Left lung (tissue), 10 donors: ENCODE data around the gene CMC4. TPM values are rescaled to one million over a fixed set of nuclear protein-coding genes. Genes with fewer than 3 reads are reported as not detected.

Experiments used
- ATAC-seq: fragments of 200-7000 bp; cut with Tn5 transposase; one replicate; pipeline ENCODE4 v1.9.1; 2020; ENCODE audit warnings: moderate library complexity
- DNase-seq, 4 donors: peaks; one replicate each; pipeline ENCODE4 v3.0.0-alpha.2; 2013 to 2020
- H3K27ac ChIP-seq, 2 donors: fragments of 200-600 bp; sonication (generic) in 1 of 2; one replicate each; pipeline versions ENCODE4 v1.5.0 to v1.8.0; 2020 to 2021
- H3K27me3 ChIP-seq, 2 donors: fragments of 200-600 bp; sonication (generic) in 1 of 2; one replicate each; pipeline versions ENCODE4 v1.5.0 to v1.8.0; 2020 to 2021
- H3K36me3 ChIP-seq, 2 donors: fragments of 200-600 bp; sonication (generic) in 1 of 2; one replicate each; pipeline versions ENCODE4 v1.5.0 to v1.8.0; 2020 to 2021
- H3K4me1 ChIP-seq, 2 donors: fragments of 200-600 bp; one replicate each; pipeline ENCODE4 v1.8.0; 2021
- H3K4me3 ChIP-seq, 2 donors: fragments of 200-600 bp; sonication (generic) in 1 of 2; one replicate each; pipeline versions ENCODE4 v1.5.0 to v1.8.0; 2020 to 2021; ENCODE audit warnings: mild to moderate bottlenecking in 1 of 2
- H3K9me3 ChIP-seq, 2 donors: fragments of 200-600 bp; sonication (generic) in 1 of 2; one replicate each; pipeline versions ENCODE4 v1.5.0 to v1.8.0; 2020 to 2021
- CTCF ChIP-seq, 2 donors: fragments of 200-600 bp; sonication (generic) in 1 of 2; IDR thresholded peaks; one replicate each; pipeline versions ENCODE4 v1.5.0 to v1.8.0; 2021; ENCODE audit warnings: antibody characterized with exemption in 2 of 2
- intact Hi-C, 2 donors: fragments of 100-400 bp; cut with DNase I; formaldehyde crosslinking; loops; one replicate each; pipeline versions ENCODE4 v1.11.2 to v1.14.2; 2022
- polyA plus RNA-seq, 6 donors: library from polyadenylated mRNA; unstranded; fragments of 120-200 nt; gene quantifications; one replicate each; pipeline ENCODE4 v1.2.1, GENCODE V29; 2013; ENCODE audit not compliant: insufficient read length in 6 of 6
- total RNA-seq, 2 donors: library from RNA; stranded (reverse); fragmentation: NEBNext Ultra II Directional; extraction: Animal tissue kit (Norgen Biotek cat#: 25700); gene quantifications; one replicate each; pipeline ENCODE4 v1.2.1, GENCODE V29; 2021
- donor health status: DM: no; HTN: yes; CAD: no.
- donor health status: DM: no; HTN: no; CAD: no.

CMC4 gene
- total and polyA plus RNA-seq, 8 donors = 3.3 to 10.4 (median 6.7) TPM

- peaks cover 0 to 11% of the 10 kb centered on the region in 2 donors for H3K4me1 ChIP-seq
- ATAC-seq (no peak), DNase-seq (no peak)
- no peak for TF ChIP-seq CTCF (IDR thresholded peaks at IDR 0.05)
- H3K27me3 ChIP-seq = no peaks in the 10 kb centered on the region
- H3K9me3 ChIP-seq = no peaks in the 10 kb centered on the region
- H3K4me3 ChIP-seq = no peak overlapping the region
- intact Hi-C loops = no loop called here
- H3K36me3 ChIP-seq = no peaks in the 10 kb centered on the region
- H3K27ac ChIP-seq = no peak overlapping the region
These were observed 5.8 kb downstream of the CMC4 start for GRCh38 chrX:155065035-155065734.

GRCh38 chrX:155061760-155062159 lies 9.2 kb downstream of the CMC4 start:
- DNase-seq (no peak), ATAC-seq (no peak)
- intact Hi-C loops = no loop called here
- Histone ChIP-seq H3K36me3 (no peaks in the 10 kb centered on the region), H3K27me3 (no peaks in the 10 kb centered on the region), H3K9me3 (no peaks in the 10 kb centered on the region), H3K27ac (no peak overlapping the region), H3K4me1 (peaks cover 0 to 9% of the 10 kb centered on the region in 2 donors), H3K4me3 (no peak overlapping the region)
- TF ChIP-seq CTCF (IDR thresholded peaks at IDR 0.05) = no peak

- TF ChIP-seq CTCF (IDR thresholded peaks at IDR 0.05) = peak; percentile 52 to 76
- no peaks in the 10 kb centered on the region for H3K27me3 ChIP-seq
- peaks cover 0 to 9% of the 10 kb centered on the region in 2 donors for H3K4me1 ChIP-seq
- ATAC-seq (peak; percentile 98), DNase-seq (peak; percentile 44 to 82 (median 68))
- intact Hi-C loops = loop anchor here in 1 of 2 donors (5.0 kb wide), 1 partner anchor 75 kb away; no protein-coding TSS in a partner anchor
- H3K4me3 ChIP-seq = no peak overlapping the region
- no peak overlapping the region for H3K27ac ChIP-seq
- H3K9me3 ChIP-seq = no peaks in the 10 kb centered on the region
- peaks cover 0 to 2% of the 10 kb centered on the region in 2 donors for H3K36me3 ChIP-seq
These were observed 13.8 kb downstream of the CMC4 start for GRCh38 chrX:155056877-155057792.

- intact Hi-C loops = loop anchor here in 1 of 2 donors (5.0 kb wide), 1 partner anchor 74 kb away; no protein-coding TSS in a partner anchor
These were observed 14.5 kb downstream of the CMC4 start for GRCh38 chrX:155056471-155056870.

More at GRCh38 chrX:155056471-155056870, 14.5 kb downstream of the CMC4 start:
- no peak overlapping the region for H3K27ac ChIP-seq
- H3K36me3 ChIP-seq = peaks cover 0 to 8% of the 10 kb centered on the region in 2 donors
- H3K4me1 ChIP-seq = peaks cover 0 to 9% of the 10 kb centered on the region in 2 donors
- no peaks in the 10 kb centered on the region for H3K9me3 ChIP-seq
- DNase-seq = no peak
- H3K27me3 ChIP-seq = no peaks in the 10 kb centered on the region
- no peak for ATAC-seq
- no peak overlapping the region for H3K4me3 ChIP-seq
- no peak for TF ChIP-seq CTCF (IDR thresholded peaks at IDR 0.05)
